ENCODE measurements around the gene LMOD1.

- TF ChIP-seq POLR2AphosphoS5 (IDR thresholded peaks at IDR 0.05; ENCODE audit: low read depth, low read length) (no peak), TAF1 (IDR thresholded peaks at IDR 0.05; ENCODE audit: low read depth, low read length) (no peak), POLR2A (IDR thresholded peaks at IDR 0.05; ENCODE audit: low read depth, low read length) (no peak), PAX5 (IDR thresholded peaks at IDR 0.05; ENCODE audit: insufficient read depth, low read length, severe bottlenecking) (no peak)
Measured at GRCh38 chr1:201941420-201942128, 4.8 kb downstream of the LMOD1 start.
